Dermis blood vessel endothelial cell (primary cell): ENCODE data around the gene FOXK1. TPM values are rescaled to one million over a fixed set of nuclear protein-coding genes. Genes with fewer than 3 reads are reported as not detected.
"Not testable (repeated sequence)": the region's sequence is repeated elsewhere in the genome, so short reads cannot be mapped to it uniquely, and the experiment has no call there.

Source experiments
- DNase-seq: peaks from one replicate; pipeline ENCODE4 v3.0.0; 2010
- total RNA-seq: library from RNA; depleted of rRNA; stranded (reverse); fragments of >200 nt; gene quantifications from 2 replicates; pipeline ENCODE4 v1.2.3, GENCODE V29; 2014

FOXK1 gene
- total RNA-seq, 1 donor from 2014 or later = 25.9 TPM

GRCh38 chr7:4801839-4802231, 119.7 kb downstream of the FOXK1 start:
- no peak for DNase-seq

- not testable (repeated sequence) for DNase-seq
Observed at GRCh38 chr7:4802577-4802976, 120.5 kb downstream of the FOXK1 start.

- DNase-seq = no peak
Observed at GRCh38 chr7:4803397-4804241, 121.5 kb downstream of the FOXK1 start.

- no peak for DNase-seq
Observed at GRCh38 chr7:4805110-4805983, 123.3 kb downstream of the FOXK1 start.

GRCh38 chr7:4805984-4806300, 123.8 kb downstream of the FOXK1 start:
- DNase-seq = no peak

GRCh38 chr7:4806983-4807597, 125.0 kb downstream of the FOXK1 start:
- no peak for DNase-seq

- DNase-seq = no peak
Observed at GRCh38 chr7:4807598-4808016, 125.5 kb downstream of the FOXK1 start.

GRCh38 chr7:4808026-4808425, 125.9 kb downstream of the FOXK1 start:
- DNase-seq = no peak

GRCh38 chr7:4808565-4808964, 126.5 kb downstream of the FOXK1 start:
- no peak for DNase-seq

- no peak for DNase-seq
Observed at GRCh38 chr7:4809091-4809591, 127.0 kb downstream of the FOXK1 start.

GRCh38 chr7:4809666-4810065, 127.6 kb downstream of the FOXK1 start:
- no peak for DNase-seq

GRCh38 chr7:4814433-4814832, 132.3 kb downstream of the FOXK1 start:
- no peak for DNase-seq

- DNase-seq = no peak
Observed at GRCh38 chr7:4815121-4815520, 133.0 kb downstream of the FOXK1 start.

- no peak for DNase-seq
Observed at GRCh38 chr7:4815609-4816418, 133.7 kb downstream of the FOXK1 start.

- no peak for DNase-seq
Observed at GRCh38 chr7:4816419-4817080, 134.5 kb downstream of the FOXK1 start.

GRCh38 chr7:4817178-4817901, 135.2 kb downstream of the FOXK1 start:
- no peak for DNase-seq

GRCh38 chr7:4818000-4818794, 136.1 kb downstream of the FOXK1 start:
- no peak for DNase-seq

GRCh38 chr7:4819560-4820404, 137.7 kb downstream of the FOXK1 start:
- DNase-seq = no peak

GRCh38 chr7:4820405-4820966, 138.4 kb downstream of the FOXK1 start:
- no peak for DNase-seq
